ENCODE results near the gene RTL10.
"Not testable (repeated sequence)": the region's sequence is repeated elsewhere in the genome, so short reads cannot be mapped to it uniquely, and the experiment has no call there.

RTL10 gene

GRCh38 chr22:19842393-19843106, 12.1 kb downstream of the RTL10 start:
- DNase-seq = no peak

DNA sequence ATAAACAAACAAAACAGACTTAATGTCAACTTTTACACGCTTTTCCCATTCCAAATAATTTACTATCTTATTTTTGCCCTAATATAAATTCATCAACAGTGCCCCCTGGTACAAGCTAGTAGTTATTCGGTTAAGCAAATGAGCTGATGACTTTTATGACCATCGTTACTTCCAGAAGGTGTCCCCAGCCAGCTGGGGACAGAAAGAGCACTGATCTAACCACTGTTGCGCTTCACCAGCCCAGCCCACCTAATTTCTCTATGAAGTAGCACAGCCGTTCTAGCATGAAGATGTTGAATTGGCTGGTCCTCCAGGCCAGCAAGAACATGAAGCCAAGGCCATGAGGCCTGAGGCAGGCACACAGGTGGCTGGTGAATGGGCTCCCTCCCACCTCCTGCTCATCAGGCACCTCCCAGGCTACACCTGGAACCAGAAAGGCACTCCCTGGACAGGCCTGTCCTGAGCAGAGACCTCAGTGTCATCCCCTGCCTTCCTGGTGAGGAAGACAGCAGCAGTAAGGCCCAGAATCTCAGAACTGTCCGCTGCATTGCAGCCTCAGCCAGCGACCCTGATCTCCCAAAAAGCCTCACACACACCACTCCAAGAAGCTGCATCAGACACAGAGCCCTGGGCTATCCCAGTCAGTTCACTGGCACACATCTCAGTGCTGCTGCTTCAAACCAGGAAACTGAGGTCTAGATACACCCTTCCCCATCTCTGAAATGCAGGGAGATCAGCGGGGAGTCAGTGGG, 12.9 kb downstream of the RTL10 start:
- no peak for DNase-seq

DNA sequence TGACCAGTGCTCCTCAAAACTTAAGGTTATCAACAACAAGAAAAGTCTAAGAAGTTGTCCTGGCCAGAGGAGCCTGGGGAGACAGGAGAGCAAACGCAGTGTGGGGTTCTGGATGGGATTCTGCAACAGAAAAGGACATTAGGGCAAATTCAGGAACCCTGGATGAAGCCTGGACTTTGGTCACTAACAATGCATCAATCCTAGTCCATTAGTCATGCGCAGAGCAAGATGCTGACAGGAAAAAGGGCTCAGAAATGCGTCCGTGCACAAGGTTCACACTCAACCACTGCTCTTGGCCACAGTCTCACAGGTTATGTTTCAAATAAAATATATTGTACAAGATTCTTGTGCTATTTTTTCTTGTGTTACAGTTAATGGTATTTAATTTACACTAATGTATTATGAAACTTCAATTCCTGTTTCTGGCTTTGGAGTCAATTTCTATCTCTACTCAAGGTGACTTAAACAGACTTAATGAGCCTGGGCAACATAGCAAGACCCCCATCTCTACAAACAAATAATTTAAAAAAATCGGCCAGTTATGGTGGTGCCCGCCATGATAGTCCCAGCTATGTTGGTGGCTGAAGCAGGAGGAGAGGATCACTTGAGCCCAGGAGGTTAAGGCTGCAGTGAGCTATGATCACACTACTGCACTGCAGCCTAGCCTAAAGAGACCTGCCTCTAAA, 13.6 kb downstream of the RTL10 start:
- DNase-seq = no peak

DNA sequence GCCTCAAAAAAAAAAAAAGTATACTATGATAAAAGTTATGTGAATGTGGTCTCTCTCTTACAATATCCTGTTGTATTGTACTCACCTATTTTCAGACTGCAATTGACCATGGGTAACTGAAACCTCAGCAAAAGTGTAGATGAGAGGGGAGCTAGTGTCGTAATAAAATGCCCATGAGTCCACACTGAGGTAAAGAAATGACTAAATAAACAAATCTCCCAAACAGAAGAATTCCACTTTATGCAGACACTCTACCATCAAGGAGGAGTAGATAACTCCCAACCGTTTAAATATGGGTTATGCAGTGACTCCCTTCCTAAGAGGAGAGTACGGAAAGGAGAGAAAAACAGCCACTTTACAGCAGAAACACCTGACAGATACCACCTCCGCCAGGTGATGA, 14.6 kb downstream of the RTL10 start:
- DNase-seq = no peak

- no peak for DNase-seq
These were observed 16.8 kb downstream of the RTL10 start for GRCh38 chr22:19837915-19838314.

GRCh38 chr22:19836512-19836911, 18.2 kb downstream of the RTL10 start:
- no peak for DNase-seq

DNA sequence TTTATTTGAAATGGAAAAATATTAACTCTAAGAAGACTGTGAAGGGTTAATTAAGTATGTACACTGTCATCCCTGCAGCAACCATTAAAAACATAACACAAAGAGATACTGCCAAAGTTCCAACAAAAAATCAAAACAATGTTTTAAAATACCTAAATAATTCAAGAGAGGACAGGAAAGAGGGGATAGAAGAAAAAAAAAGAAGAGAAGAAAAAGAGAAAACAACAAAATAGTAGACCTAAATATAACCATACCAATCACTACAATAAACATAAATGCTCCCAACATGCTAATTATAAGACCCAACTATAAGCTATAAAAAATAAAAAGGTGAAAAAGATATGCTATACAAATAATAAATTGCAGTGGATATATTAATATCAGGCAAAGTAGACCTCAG, 20.1 kb downstream of the RTL10 start:
- DNase-seq = no peak

- not testable (repeated sequence) for DNase-seq
These were observed 21.3 kb downstream of the RTL10 start for GRCh38 chr22:19833327-19833726.

DNA sequence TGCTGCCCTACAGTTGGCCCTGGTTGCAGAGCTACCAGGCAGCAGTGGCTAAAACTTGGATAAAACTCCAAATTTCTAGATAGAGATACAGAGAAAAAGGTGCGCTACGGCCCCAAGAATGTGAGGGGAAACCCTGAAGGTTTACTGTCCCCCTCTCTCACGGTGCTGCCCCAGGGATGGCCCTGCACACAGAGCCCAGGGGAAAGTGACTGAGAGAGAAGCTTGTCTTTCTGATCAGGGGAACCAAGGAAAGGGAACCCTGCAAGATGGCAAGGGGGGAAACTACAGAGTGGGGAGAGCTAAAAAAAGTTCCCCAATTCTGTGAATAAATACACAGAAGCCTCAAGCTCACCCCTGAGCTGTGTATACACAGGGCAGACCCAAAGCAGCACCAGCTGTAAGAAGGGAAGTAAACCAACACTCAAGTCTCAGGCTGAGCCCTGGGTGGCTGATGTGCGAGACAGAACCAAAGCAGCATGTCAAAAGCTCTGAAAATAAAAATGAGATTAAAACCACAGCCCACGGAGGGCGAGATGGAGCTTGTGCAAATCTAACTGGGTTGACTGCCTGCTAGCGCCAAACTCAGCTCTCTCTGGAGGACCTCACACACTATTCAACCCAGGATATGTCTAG, 22.1 kb downstream of the RTL10 start:
- DNase-seq = no peak

GRCh38 chr22:19831979-19832378, 22.7 kb downstream of the RTL10 start:
- not testable (repeated sequence) for DNase-seq

- no peak for DNase-seq
These were observed 23.7 kb downstream of the RTL10 start for GRCh38 chr22:19831016-19831415.

GRCh38 chr22:19828035-19828401, 26.7 kb downstream of the RTL10 start:
- DNase-seq = no peak

GRCh38 chr22:19827341-19828034, 27.2 kb downstream of the RTL10 start:
- DNase-seq = no peak

GRCh38 chr22:19826619-19826950, 28.1 kb downstream of the RTL10 start:
- DNase-seq = no peak

DNA sequence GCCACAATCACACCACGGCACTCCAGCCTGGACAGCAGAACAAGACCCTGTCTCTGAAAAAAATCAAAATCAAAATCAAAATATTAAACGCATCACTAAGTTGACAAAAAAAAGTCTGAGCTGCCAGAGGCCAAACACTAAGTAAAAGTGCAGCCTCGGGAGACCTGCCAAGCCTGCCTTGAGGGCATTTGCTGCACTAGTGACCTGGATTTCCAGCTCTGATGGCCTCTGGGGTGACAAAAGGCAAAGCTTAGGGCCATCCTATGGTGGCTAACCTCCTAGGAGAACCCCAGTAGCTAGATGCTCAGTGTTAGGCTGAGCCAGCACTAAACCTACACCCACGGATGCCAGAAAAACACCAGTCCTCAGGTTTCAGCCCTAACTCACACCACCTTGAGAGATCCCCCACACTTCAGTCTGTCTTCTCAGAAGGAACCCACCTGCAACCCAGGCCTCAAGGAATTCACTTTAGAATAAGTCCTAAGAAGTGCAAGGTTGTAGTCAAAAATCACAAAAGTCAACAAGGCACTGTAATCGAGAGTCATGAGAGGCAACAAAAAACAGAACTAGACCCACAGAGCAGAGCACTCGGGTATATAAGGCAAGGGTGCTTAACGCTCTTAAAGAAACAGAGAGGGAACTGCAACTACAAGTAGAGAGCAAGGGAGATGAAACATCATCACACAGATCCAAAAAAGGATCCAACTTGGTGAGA, 28.6 kb downstream of the RTL10 start:
- no peak for DNase-seq

GRCh38 chr22:19824926-19825339, 29.7 kb downstream of the RTL10 start:
- DNase-seq = no peak

DNA sequence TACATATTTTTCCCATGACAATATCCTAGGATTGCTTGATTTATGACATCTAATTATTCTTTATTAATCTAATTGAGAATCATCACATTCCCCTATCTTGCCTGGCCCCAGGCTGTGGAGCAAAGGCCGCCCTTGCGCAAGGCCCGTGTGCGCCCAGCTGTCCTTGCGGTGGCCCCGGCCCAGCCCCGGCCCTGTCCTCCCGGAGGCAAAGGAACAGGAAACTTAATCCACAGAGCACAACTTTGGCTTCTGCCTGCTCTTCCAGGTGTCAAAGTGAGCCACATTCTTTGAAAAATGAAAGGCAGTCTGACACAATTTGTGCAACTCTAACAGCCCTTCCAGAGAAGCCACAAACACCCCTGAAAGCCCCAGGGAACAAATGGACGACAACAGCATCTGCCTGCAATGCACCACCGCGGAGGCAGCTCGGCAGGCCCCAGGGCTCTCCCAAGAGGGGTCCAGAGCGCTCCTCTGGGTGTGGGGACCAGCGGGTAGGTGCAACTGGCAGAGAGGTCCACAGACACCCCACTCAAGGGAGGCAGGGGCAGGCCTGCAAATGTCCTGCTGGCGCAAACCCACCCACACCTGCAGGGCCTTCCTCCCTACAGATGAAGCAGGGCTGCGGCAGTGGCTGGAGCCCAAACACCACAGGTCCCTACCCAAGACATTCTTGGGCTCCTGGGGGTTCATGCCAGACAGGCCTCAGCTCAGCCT, 30.3 kb downstream of the RTL10 start:
- no peak for DNase-seq

GRCh38 chr22:19823902-19824211, 30.8 kb downstream of the RTL10 start:
- no peak for DNase-seq

DNA sequence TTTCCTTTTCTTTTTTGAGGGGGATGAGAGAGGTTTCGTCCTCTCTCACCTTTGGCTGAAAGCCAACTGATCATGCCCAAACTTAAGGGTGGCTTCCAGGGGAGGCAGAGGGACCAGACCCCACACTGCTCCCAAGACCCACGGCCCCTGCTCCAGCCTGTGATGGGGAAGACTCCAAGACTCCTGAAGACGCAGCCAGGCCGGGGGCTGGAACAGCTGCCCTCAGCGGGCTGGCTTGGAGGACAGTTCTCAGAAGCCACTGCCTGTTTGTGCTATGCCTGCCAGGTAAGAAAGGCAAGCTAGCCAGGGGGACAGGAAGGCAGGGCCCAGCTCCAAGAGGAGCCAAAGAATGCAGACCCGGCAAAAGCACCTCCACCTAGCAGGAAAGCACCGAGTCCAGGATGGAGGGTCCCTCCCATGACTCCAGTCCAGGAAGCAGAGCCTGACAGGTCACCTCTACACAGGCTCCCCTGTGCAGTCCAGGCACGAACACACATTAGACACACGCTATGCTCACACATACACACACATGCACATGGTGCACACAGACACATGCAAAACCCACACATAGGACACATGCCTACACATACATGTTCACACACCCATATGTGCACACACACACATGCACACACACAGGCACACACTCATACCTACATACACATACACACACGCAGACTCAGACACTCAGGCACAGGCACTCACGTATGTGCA, 31.3 kb downstream of the RTL10 start:
- DNase-seq = no peak

GRCh38 chr22:19822301-19823117, 32.2 kb downstream of the RTL10 start:
- DNase-seq = no peak
